Endothelial cell of umbilical vein (primary cell): ENCODE data around the gene RNF10.

Experiments used
- EZH2 ChIP-seq: IDR thresholded peaks from 2 replicates; pipeline ENCODE4 v1.6.1; 2012; ENCODE audit warnings: borderline replicate concordance, low read depth, mild to moderate bottlenecking, moderate library complexity, low read length, inconsistent platforms; ENCODE audit not compliant: severe bottlenecking
- FOS ChIP-seq: IDR thresholded peaks from 2 replicates; pipeline ENCODE4 v1.6.1; 2011; ENCODE audit warnings: mild to moderate bottlenecking, low read length, moderate library complexity, borderline replicate concordance; ENCODE audit not compliant: insufficient read depth
- POLR2A ChIP-seq: IDR thresholded peaks from 2 replicates; pipeline ENCODE4 v1.6.1; 2012; ENCODE audit warnings: low read depth, mild to moderate bottlenecking, control low read depth, low read length
- POLR2AphosphoS5 ChIP-seq: IDR thresholded peaks from 2 replicates; pipeline ENCODE4 v1.6.1; 2012; ENCODE audit warnings: low read depth, mild to moderate bottlenecking, control low read depth, low read length, moderate library complexity; ENCODE audit not compliant: insufficient read depth
- TF ChIP-seq, protein P1 (sequence below), 2 donors: IDR thresholded peaks; 1 replicate in 1 of 2; 2 replicates in 1 of 2; pipeline ENCODE4 v1.5.1; 2011; ENCODE audit warnings: low read length in 2 of 2, mild to moderate bottlenecking in 2 of 2, moderate library complexity in 2 of 2, control low read depth in 1 of 2, inconsistent platforms in 1 of 2, low read depth in 1 of 2; ENCODE audit not compliant: insufficient read depth in 1 of 2; ENCODE audit errors: extremely low read depth in 1 of 2
- TF ChIP-seq, protein P2 (sequence below): IDR thresholded peaks from 2 replicates; pipeline ENCODE4 v1.6.1; 2011; ENCODE audit not compliant: insufficient read depth, insufficient read length

- TF ChIP-seq, protein P1, sequence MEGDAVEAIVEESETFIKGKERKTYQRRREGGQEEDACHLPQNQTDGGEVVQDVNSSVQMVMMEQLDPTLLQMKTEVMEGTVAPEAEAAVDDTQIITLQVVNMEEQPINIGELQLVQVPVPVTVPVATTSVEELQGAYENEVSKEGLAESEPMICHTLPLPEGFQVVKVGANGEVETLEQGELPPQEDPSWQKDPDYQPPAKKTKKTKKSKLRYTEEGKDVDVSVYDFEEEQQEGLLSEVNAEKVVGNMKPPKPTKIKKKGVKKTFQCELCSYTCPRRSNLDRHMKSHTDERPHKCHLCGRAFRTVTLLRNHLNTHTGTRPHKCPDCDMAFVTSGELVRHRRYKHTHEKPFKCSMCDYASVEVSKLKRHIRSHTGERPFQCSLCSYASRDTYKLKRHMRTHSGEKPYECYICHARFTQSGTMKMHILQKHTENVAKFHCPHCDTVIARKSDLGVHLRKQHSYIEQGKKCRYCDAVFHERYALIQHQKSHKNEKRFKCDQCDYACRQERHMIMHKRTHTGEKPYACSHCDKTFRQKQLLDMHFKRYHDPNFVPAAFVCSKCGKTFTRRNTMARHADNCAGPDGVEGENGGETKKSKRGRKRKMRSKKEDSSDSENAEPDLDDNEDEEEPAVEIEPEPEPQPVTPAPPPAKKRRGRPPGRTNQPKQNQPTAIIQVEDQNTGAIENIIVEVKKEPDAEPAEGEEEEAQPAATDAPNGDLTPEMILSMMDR (IDR thresholded peaks at IDR 0.05; ENCODE audit: extremely low read depth in 1 of 2, insufficient read depth in 1 of 2, low read depth in 1 of 2, low read length in 2 of 2), result no peak
- TF ChIP-seq, protein P2, sequence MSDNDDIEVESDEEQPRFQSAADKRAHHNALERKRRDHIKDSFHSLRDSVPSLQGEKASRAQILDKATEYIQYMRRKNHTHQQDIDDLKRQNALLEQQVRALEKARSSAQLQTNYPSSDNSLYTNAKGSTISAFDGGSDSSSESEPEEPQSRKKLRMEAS, result no peak
- TF ChIP-seq FOS, result no peak
- TF ChIP-seq POLR2AphosphoS5, result no peak
- TF ChIP-seq POLR2A, result no peak
- no peak for TF ChIP-seq EZH2
Observed at GRCh38 chr12:120557589-120557988, 23.4 kb downstream of the RNF10 start.
